ENCODE results near the gene SRRM3. TPM values are rescaled to one million over a fixed set of nuclear protein-coding genes. Genes with fewer than 3 reads are reported as not detected.
"Not testable (repeated sequence)": the region's sequence is repeated elsewhere in the genome, so short reads cannot be mapped to it uniquely, and the experiment has no call there.

Gene SRRM3
- total RNA-seq, 2 donors from 2014 or later: 1.6 to 4.3 TPM

- peak; percentile 15 for ATAC-seq (ENCODE audit: insufficient number of reproducible peaks, low FRiP score, low read depth)
- Histone ChIP-seq H3K27ac (peak overlapping the region; percentile 95 to 98), H3K36me3 (no peaks in the 10 kb centered on the region), H3K27me3 (replicated peaks; ENCODE audit: insufficient read depth) (no peaks in the 10 kb centered on the region), H3K4me1 (ENCODE audit: control insufficient read depth in 1 of 2, low read depth in 2 of 2) (peaks cover 42 to 54% of the 10 kb centered on the region in 2 donors), H3K4me3 (peak overlapping the region; percentile 62), H3K9me3 (no peaks in the 10 kb centered on the region)
- DNase-seq (ENCODE audit: low spot score): no peak
- TF ChIP-seq CTCF (IDR thresholded peaks at IDR 0.05): no peak
Measured at GRCh38 chr7:76292213-76292573, 90.5 kb downstream of the SRRM3 start.

GRCh38 chr7:76292911-76293310 lies 91.2 kb downstream of the SRRM3 start:
- not testable (repeated sequence) for H3K9me3 ChIP-seq; H3K36me3 ChIP-seq; ATAC-seq (ENCODE audit: insufficient number of reproducible peaks, low FRiP score, low read depth); DNase-seq (ENCODE audit: low spot score); H3K27me3 ChIP-seq (replicated peaks; ENCODE audit: insufficient read depth)
- H3K4me3 ChIP-seq: peak overlapping the region; percentile 62
- H3K27ac ChIP-seq: peak overlapping the region; percentile 95 to 98
- H3K4me1 ChIP-seq (ENCODE audit: control insufficient read depth in 1 of 2, low read depth in 2 of 2): peaks cover 46 to 60% of the 10 kb centered on the region in 2 donors

- Histone ChIP-seq H3K4me1 (ENCODE audit: control insufficient read depth in 1 of 2, low read depth in 2 of 2) (peaks cover 46 to 63% of the 10 kb centered on the region in 2 donors), H3K27me3 (replicated peaks; ENCODE audit: insufficient read depth) (no peaks in the 10 kb centered on the region), H3K27ac (peak overlapping the region; percentile 95 to 98), H3K9me3 (no peaks in the 10 kb centered on the region), H3K4me3 (no peak overlapping the region), H3K36me3 (no peaks in the 10 kb centered on the region)
- no peak for TF ChIP-seq CTCF (IDR thresholded peaks at IDR 0.05)
- no peak for ATAC-seq (ENCODE audit: insufficient number of reproducible peaks, low FRiP score, low read depth)
- no peak for DNase-seq (ENCODE audit: low spot score)
Measured at GRCh38 chr7:76293407-76293901, 91.8 kb downstream of the SRRM3 start.

- DNase-seq (ENCODE audit: low spot score) (peak; percentile 95), ATAC-seq (ENCODE audit: insufficient number of reproducible peaks, low FRiP score, low read depth) (peak; percentile 61)
- Histone ChIP-seq H3K27me3 (replicated peaks; ENCODE audit: insufficient read depth) (no peaks in the 10 kb centered on the region), H3K4me3 (peak overlapping the region; percentile 67), H3K4me1 (ENCODE audit: control insufficient read depth in 1 of 2, low read depth in 2 of 2) (peaks cover 46 to 65% of the 10 kb centered on the region in 2 donors), H3K36me3 (no peaks in the 10 kb centered on the region), H3K9me3 (no peaks in the 10 kb centered on the region), H3K27ac (peak overlapping the region; percentile 95 to 98)
- no peak for TF ChIP-seq CTCF (IDR thresholded peaks at IDR 0.05)
Measured at GRCh38 chr7:76294344-76295024, 92.8 kb downstream of the SRRM3 start.

GRCh38 chr7:76296743-76297740 lies 95.3 kb downstream of the SRRM3 start:
- ATAC-seq (ENCODE audit: insufficient number of reproducible peaks, low FRiP score, low read depth) (peak; percentile 53), DNase-seq (ENCODE audit: low spot score) (no peak)
- H3K9me3 ChIP-seq: no peaks in the 10 kb centered on the region
- TF ChIP-seq CTCF (IDR thresholded peaks at IDR 0.05): no peak
- peaks cover 47 to 74% of the 10 kb centered on the region in 2 donors for H3K4me1 ChIP-seq (ENCODE audit: control insufficient read depth in 1 of 2, low read depth in 2 of 2)
- H3K27ac ChIP-seq: peak overlapping the region; percentile 95 to 98
- H3K36me3 ChIP-seq: no peaks in the 10 kb centered on the region
- H3K27me3 ChIP-seq (replicated peaks; ENCODE audit: insufficient read depth): no peaks in the 10 kb centered on the region
- H3K4me3 ChIP-seq: peak overlapping the region; percentile 15

All from thoracic aorta (tissue), 2 donors.